ENCODE data around the gene PARN.

PARN gene

DNA sequence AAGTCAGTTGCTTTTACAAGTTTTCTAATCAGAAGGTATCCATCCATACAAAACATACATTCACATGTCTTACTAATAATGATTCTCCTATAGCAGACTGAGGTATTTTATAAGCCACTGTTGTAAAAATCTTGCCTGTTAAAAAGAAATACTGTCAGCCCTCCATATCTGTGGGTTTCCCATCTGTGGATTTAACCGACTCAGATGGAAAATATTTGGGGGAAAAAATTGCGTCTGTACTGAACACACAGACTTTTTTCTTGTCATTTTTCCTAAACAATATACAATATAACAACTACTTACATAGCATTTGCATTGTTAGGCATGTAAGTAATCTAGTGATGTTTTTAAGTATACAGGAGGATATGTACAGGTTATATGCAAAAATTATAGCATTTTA is 90.4 kb downstream of the PARN start:
- ChIA-PET POLR2A (no interaction called here), CTCF (interaction anchor here (3.9 kb wide), 1 partner anchor 11 kb away, joined by 15 read pairs; no protein-coding TSS in a partner anchor)
- no peak for DNase-seq (ENCODE audit: low read depth, low spot score)
- TF ChIP-seq, protein P1, sequence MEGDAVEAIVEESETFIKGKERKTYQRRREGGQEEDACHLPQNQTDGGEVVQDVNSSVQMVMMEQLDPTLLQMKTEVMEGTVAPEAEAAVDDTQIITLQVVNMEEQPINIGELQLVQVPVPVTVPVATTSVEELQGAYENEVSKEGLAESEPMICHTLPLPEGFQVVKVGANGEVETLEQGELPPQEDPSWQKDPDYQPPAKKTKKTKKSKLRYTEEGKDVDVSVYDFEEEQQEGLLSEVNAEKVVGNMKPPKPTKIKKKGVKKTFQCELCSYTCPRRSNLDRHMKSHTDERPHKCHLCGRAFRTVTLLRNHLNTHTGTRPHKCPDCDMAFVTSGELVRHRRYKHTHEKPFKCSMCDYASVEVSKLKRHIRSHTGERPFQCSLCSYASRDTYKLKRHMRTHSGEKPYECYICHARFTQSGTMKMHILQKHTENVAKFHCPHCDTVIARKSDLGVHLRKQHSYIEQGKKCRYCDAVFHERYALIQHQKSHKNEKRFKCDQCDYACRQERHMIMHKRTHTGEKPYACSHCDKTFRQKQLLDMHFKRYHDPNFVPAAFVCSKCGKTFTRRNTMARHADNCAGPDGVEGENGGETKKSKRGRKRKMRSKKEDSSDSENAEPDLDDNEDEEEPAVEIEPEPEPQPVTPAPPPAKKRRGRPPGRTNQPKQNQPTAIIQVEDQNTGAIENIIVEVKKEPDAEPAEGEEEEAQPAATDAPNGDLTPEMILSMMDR (IDR thresholded peaks at IDR 0.05; ENCODE audit: insufficient read depth, low read length, missing control alignments) = no peak
- no peak overlapping the region for H3K4me3 ChIP-seq (ENCODE audit: low read depth, low read length)

DNA sequence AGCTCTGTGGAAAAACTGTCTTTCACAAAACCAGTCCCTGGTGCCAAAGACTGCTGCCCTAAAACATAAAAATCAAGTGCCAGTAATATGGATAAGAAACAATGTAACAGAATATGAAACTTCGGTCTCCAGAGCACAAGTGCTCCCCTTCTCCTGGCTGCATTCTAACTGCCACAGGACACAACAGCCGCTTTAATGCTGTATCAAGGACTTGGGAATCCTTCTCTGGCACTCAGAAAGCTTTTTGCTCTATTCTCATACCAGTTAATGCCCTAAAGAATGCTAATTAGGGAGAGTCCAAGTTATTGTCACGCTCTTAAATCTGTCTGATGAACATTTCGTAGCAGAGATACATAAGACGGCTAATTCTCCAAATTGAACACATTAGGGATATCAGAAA is 90.9 kb downstream of the PARN start:
- ChIA-PET CTCF (interaction anchor here (3.9 kb wide), 1 partner anchor 10 kb away, joined by 15 read pairs; no protein-coding TSS in a partner anchor), POLR2A (no interaction called here)
- TF ChIP-seq, protein P1 (IDR thresholded peaks at IDR 0.05; ENCODE audit: insufficient read depth, low read length, missing control alignments) = no peak
- no peak for DNase-seq (ENCODE audit: low read depth, low spot score)
- no peak overlapping the region for H3K4me3 ChIP-seq (ENCODE audit: low read depth, low read length)

DNA sequence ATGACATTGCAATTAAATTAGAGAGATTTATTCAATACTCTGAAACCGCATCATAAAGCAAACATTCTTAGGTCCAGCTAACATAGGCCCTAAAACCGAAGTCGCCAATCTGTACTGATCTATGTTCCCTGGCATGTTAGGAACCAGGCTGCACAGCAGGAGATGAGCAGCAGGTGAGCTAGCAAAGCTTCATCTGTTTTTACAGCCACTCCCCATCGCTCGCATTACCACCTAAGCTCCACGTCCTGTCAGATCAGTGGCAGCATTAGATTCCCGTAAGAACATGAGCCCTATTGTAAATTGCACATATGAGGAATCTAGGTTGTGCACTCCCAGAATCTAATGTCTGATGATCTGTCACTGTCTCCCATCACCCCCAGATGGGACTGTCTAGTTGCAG is 91.5 kb downstream of the PARN start:
- DNase-seq (ENCODE audit: low read depth, low spot score) = no peak
- ChIA-PET CTCF (interaction anchor here (1.1 to 3.9 kb wide), 2 partner anchors 8 to 10 kb away, joined by 3 to 15 read pairs; no protein-coding TSS in a partner anchor), POLR2A (no interaction called here)
- no peak overlapping the region for H3K4me3 ChIP-seq (ENCODE audit: low read depth, low read length)
- TF ChIP-seq, protein P1 (IDR thresholded peaks at IDR 0.05; ENCODE audit: insufficient read depth, low read length, missing control alignments) = no peak

DNA sequence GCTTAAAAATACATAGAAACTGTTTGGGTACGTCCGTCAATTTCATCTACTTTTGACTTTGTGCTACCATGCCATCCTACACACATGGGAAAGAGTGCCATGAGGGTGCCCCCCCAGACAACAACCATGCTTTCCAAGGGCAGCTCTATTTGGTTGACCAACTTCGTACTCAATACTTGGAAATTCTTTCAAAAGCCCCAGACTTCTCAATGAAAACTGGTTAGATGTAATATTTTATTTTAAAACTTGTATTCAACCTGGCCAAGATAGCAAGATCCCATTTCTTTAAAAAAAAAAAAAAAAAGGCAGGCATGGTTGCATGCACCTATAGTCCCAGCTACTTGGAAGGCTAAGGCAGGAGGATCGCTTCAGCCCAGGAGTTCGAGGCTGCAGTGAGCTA is 98.4 kb downstream of the PARN start:
- no peak for DNase-seq (ENCODE audit: low read depth, low spot score)
- CTCF ChIA-PET = interaction anchor here (0.9 to 5.9 kb wide), 2 partner anchors 189 to 282 kb away, joined by 3 to 48 read pairs; no protein-coding TSS in a partner anchor
- H3K4me3 ChIP-seq (ENCODE audit: low read depth, low read length) = no peak overlapping the region
- POLR2A ChIA-PET = no interaction called here
- TF ChIP-seq, protein P1 (IDR thresholded peaks at IDR 0.05; ENCODE audit: insufficient read depth, low read length, missing control alignments) = no peak

DNA sequence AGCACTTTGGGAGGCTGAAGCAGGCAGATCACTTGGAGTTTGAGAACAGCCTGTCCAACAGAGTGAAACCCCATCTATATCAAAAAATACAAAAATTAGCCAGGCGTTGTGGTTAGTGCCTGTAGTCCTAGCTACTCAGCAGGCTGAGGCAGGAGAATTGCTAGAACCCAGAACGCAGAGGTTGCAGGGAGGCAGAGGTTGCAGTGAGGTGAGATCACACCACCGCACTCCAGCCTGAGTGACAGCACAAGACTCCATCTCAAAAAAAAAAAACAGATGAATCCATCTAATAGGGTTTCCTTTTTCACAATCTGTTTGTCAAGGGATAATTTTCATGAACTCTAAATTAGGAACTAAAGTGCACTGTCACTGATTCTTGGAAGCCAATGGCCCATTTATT is 99.0 kb downstream of the PARN start:
- no peak overlapping the region for H3K4me3 ChIP-seq (ENCODE audit: low read depth, low read length)
- ChIA-PET CTCF (interaction anchor here (0.9 to 5.9 kb wide), 3 partner anchors 231 to 608 kb away, joined by 3 to 48 read pairs (median 44); no protein-coding TSS in a partner anchor), POLR2A (no interaction called here)
- no peak for DNase-seq (ENCODE audit: low read depth, low spot score)
- TF ChIP-seq, protein P1 (IDR thresholded peaks at IDR 0.05; ENCODE audit: insufficient read depth, low read length, missing control alignments) = no peak

DNA sequence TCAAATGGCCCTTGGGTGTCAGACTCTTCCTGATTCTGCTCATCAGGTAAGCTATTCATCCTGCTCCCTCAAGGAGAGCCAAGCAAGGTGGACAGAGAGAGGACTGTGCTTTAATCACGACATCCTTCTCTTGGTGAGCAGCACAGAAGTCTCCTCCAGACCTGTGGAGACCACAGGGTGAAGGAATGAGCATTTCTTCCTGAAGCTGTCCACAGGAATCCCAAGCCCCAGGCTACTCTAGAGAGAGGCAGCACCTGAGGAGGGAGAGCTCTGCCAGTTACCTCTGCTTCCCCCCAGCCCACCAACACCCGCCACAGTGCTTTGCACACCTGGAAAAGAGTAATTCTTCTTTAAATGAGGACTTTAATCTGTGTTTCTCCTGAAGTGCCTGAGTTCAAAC is 100.0 kb downstream of the PARN start:
- H3K4me3 ChIP-seq (ENCODE audit: low read depth, low read length) = no peak overlapping the region
- TF ChIP-seq, protein P1 (IDR thresholded peaks at IDR 0.05; ENCODE audit: insufficient read depth, low read length, missing control alignments) = no peak
- ChIA-PET POLR2A (no interaction called here), CTCF (interaction anchor here (0.6 to 5.9 kb wide), 7 partner anchors 8 to 607 kb away, joined by 3 to 48 read pairs (median 10); no protein-coding TSS in a partner anchor)
- DNase-seq (ENCODE audit: low read depth, low spot score) = no peak
